Right lobe of liver (tissue), 4 donors: Measurements from ENCODE around the gene ANKS1B.

ENCODE experiments used
- CTCF ChIP-seq, 4 donors: fragments of 200-600 bp in 3 of 4; fragments of 450-650 bp in 1 of 4; IDR thresholded peaks; one replicate each; pipeline versions ENCODE4 v1.5.1 to v1.8.0; 2016 to 2022; ENCODE audit warnings: antibody characterized with exemption in 4 of 4, mild to moderate bottlenecking in 2 of 4
- POLR2A ChIP-seq: fragments of 450-650 bp; IDR thresholded peaks from one replicate; pipeline ENCODE4 v1.6.1; 2017; ENCODE audit warnings: antibody characterized with exemption, mild to moderate bottlenecking
- donor health status: DM: no; HTN: no; CAD: no.
- donor health status: DM: no; HTN: no; CAD: no.
- donor health status: DM: no; HTN: yes; CAD: no.

GRCh38 chr12:99611117-99611516 is 373.6 kb downstream of the ANKS1B start:
- TF ChIP-seq CTCF (IDR thresholded peaks at IDR 0.05), result no peak
- no peak for TF ChIP-seq POLR2A
